OCI-LY7 (cell line): ENCODE results near the gene GADL1. TPM values are rescaled to one million over a fixed set of nuclear protein-coding genes. Genes with fewer than 3 reads are reported as not detected.

Experiments used
- BruUV-seq: library from RNA; stranded (reverse); fragments of 400-500 nt; replicated peaks from 2 replicates; lab custom pipeline; 2021; lab: Mats Ljungman, UMichigan
- CTCF ChIA-PET: fragments of 300-600 bp; sonication (Branson Sonifier 250); formaldehyde crosslinking; loops from one replicate; lab custom pipeline; 2022; ENCODE audit warnings: antibody characterized with exemption; ENCODE audit not compliant: unreplicated experiment; lab: Charles Lee
- POLR2A ChIA-PET: fragments of 300-600 bp; sonication (Branson Sonifier 250); formaldehyde crosslinking; loops from one replicate; lab custom pipeline; 2022; ENCODE audit warnings: antibody characterized with exemption; lab: Charles Lee
- DNase-seq: peaks from one replicate; pipeline ENCODE4 v3.0.0-alpha.2; 2015; ENCODE audit warnings: low spot score
- H2AFZ ChIP-seq: fragments of 200-600 bp; sonication (generic), shearing (Covaris generic); 2 replicates; pipeline ENCODE4 v1.6.1; 2014; ENCODE audit warnings: mild to moderate bottlenecking, antibody characterized with exemption, low read length, moderate library complexity
- H3K27ac ChIP-seq: fragments of 200-600 bp; sonication (generic); 2 replicates; pipeline ENCODE4 v1.5.1; 2014; ENCODE audit warnings: mixed run types, low read depth, mild to moderate bottlenecking, moderate library complexity, low read length, inconsistent platforms; ENCODE audit not compliant: poor library complexity, severe bottlenecking
- H3K36me3 ChIP-seq: fragments of 200-600 bp; sonication (generic); 2 replicates; pipeline ENCODE4 v1.6.1; 2014; ENCODE audit warnings: mild to moderate bottlenecking, antibody characterized with exemption, low read length, moderate library complexity, mixed read lengths; ENCODE audit not compliant: insufficient read depth
- H3K4me1 ChIP-seq: fragments of 200-600 bp; sonication (generic); 2 replicates; pipeline ENCODE4 v1.5.1; 2014; ENCODE audit warnings: mild to moderate bottlenecking, low read length; ENCODE audit not compliant: insufficient read depth, poor library complexity, severe bottlenecking
- H3K4me2 ChIP-seq: fragments of 200-600 bp; sonication (generic); 2 replicates; pipeline ENCODE4 v1.6.1; 2014; ENCODE audit warnings: mild to moderate bottlenecking, low read length
- H3K4me3 ChIP-seq: fragments of 200-600 bp; sonication (generic); 2 replicates; pipeline ENCODE4 v1.5.1; 2014; ENCODE audit warnings: mild to moderate bottlenecking, low read depth, low read length; ENCODE audit not compliant: poor library complexity, severe bottlenecking
- H3K79me2 ChIP-seq: fragments of 200-600 bp; sonication (generic); 2 replicates; pipeline ENCODE4 v1.6.1; 2016; ENCODE audit warnings: low read depth, mild to moderate bottlenecking, low read length, moderate library complexity, mixed read lengths; ENCODE audit not compliant: insufficient read depth
- H3K9me2 ChIP-seq: fragments of 200-600 bp; sonication (generic); 2 replicates; pipeline ENCODE4 v1.6.1; 2016; ENCODE audit warnings: mild to moderate bottlenecking, low read length, mixed read lengths; ENCODE audit not compliant: insufficient read depth
- H3K9me3 ChIP-seq: fragments of 200-600 bp; sonication (generic); 2 replicates; pipeline ENCODE4 v1.6.1; 2014; ENCODE audit warnings: mild to moderate bottlenecking, mixed run types, low read length, mixed read lengths
- H4K20me1 ChIP-seq: fragments of 200-600 bp; sonication (generic); 2 replicates; pipeline ENCODE4 v1.6.1; 2014; ENCODE audit warnings: mild to moderate bottlenecking, antibody characterized with exemption, low read length, moderate library complexity, mixed read lengths; ENCODE audit not compliant: insufficient read depth
- CTCF ChIP-seq: fragments of 200-600 bp; sonication (generic); conservative IDR thresholded peaks from 2 replicates; pipeline ENCODE4 v1.5.1; 2014; ENCODE audit warnings: mild to moderate bottlenecking, antibody characterized with exemption, low read length, moderate library complexity, mixed read lengths
- EZH2phosphoT487 ChIP-seq: fragments of 200-600 bp; sonication (generic); IDR thresholded peaks from 2 replicates; pipeline ENCODE4 v1.6.1; 2018; ENCODE audit warnings: low read depth, borderline replicate concordance, mild to moderate bottlenecking, mixed run types, antibody characterized with exemption, low read length, moderate library complexity, mixed read lengths
- intact Hi-C: fragments of 100-400 bp; cut with micrococcal nuclease; formaldehyde crosslinking; loops from one replicate; pipeline ENCODE4 v1.10.0; 2022; ENCODE audit not compliant: unreplicated experiment
- total RNA-seq, 2 experiments: library from RNA; depleted of rRNA in 1 of 2; stranded (reverse); fragments of >200 nt in 1 of 2; shearing (Covaris generic) in 1 of 2; gene quantifications; 2 replicates each; pipeline ENCODE4 v1.2.3, GENCODE V29; 2014 to 2022

Gene GADL1
- total RNA-seq, 2 experiments from 2014 or later = not detected

- no TSS peak for BruUV-seq
- no peaks in the 10 kb centered on the region for H3K36me3 ChIP-seq
These were observed 151.5 kb downstream of the GADL1 start for GRCh38 chr3:30742796-30743619.

GRCh38 chr3:30741889-30742288 is 152.6 kb downstream of the GADL1 start:
- ChIA-PET POLR2A (interaction anchor here (0.7 to 1.5 kb wide), 4 partner anchors 8 to 431 kb away, joined by 3 to 6 read pairs (median 4); no protein-coding TSS in a partner anchor), CTCF (no interaction called here)
- no peaks in the 10 kb centered on the region for H3K9me3 ChIP-seq
- H3K36me3 ChIP-seq = no peaks in the 10 kb centered on the region
- H3K9me2 ChIP-seq = no peaks in the 10 kb centered on the region
- H2AFZ ChIP-seq = no peak overlapping the region
- TF ChIP-seq CTCF = no peak
- TF ChIP-seq EZH2phosphoT487 = no peak
- H3K4me3 ChIP-seq = no peak overlapping the region
- no peak overlapping the region for H3K4me2 ChIP-seq
- intact Hi-C loops = no loop called here
- H3K4me1 ChIP-seq = no peaks in the 10 kb centered on the region
- no peak for DNase-seq
- no TSS peak for BruUV-seq
- no peak overlapping the region for H3K27ac ChIP-seq
- H3K79me2 ChIP-seq = no peaks in the 10 kb centered on the region
- no peaks in the 10 kb centered on the region for H4K20me1 ChIP-seq

More at GRCh38 chr3:30742796-30743619, 151.5 kb downstream of the GADL1 start:
- no peak for DNase-seq
- TF ChIP-seq CTCF = no peak
- no peak for TF ChIP-seq EZH2phosphoT487
- no peak overlapping the region for H3K27ac ChIP-seq
- intact Hi-C loops = no loop called here
- no peaks in the 10 kb centered on the region for H3K4me1 ChIP-seq
- H3K4me2 ChIP-seq = no peak overlapping the region
- H2AFZ ChIP-seq = no peak overlapping the region
- no peaks in the 10 kb centered on the region for H3K79me2 ChIP-seq
- no peak overlapping the region for H3K4me3 ChIP-seq
- ChIA-PET POLR2A (interaction anchor here (0.7 to 1.5 kb wide), 4 partner anchors 9 to 432 kb away, joined by 3 to 6 read pairs (median 4); no protein-coding TSS in a partner anchor), CTCF (no interaction called here)
- no peaks in the 10 kb centered on the region for H4K20me1 ChIP-seq
- H3K9me2 ChIP-seq = no peaks in the 10 kb centered on the region
- no peaks in the 10 kb centered on the region for H3K9me3 ChIP-seq

GRCh38 chr3:30738605-30739004 is 155.9 kb downstream of the GADL1 start:
- no TSS peak for BruUV-seq
- TF ChIP-seq EZH2phosphoT487 = no peak
- ChIA-PET POLR2A (no interaction called here), CTCF (no interaction called here)
- no peaks in the 10 kb centered on the region for H3K79me2 ChIP-seq
- no peak overlapping the region for H3K4me2 ChIP-seq
- no peaks in the 10 kb centered on the region for H3K4me1 ChIP-seq
- DNase-seq = no peak
- intact Hi-C loops = no loop called here
- no peak overlapping the region for H3K4me3 ChIP-seq
- H3K9me3 ChIP-seq = no peaks in the 10 kb centered on the region
- no peaks in the 10 kb centered on the region for H3K9me2 ChIP-seq
- no peaks in the 10 kb centered on the region for H4K20me1 ChIP-seq
- no peak overlapping the region for H2AFZ ChIP-seq
- H3K27ac ChIP-seq = no peak overlapping the region
- H3K36me3 ChIP-seq = no peaks in the 10 kb centered on the region
